ENCODE data around the gene COPZ1. TPM values are rescaled to one million over a fixed set of nuclear protein-coding genes. Genes with fewer than 3 reads are reported as not detected.
"Not testable (repeated sequence)": the region's sequence is repeated elsewhere in the genome, so short reads cannot be mapped to it uniquely, and the experiment has no call there.

The COPZ1 gene
- total and polyA plus RNA-seq, 10 donors, result 55.4 to 99.1 (median 80.5) TPM

- 89 to 95% (median 91%) methylated on average over 5 of the region's 5 CpGs for WGBS, 5 donors
- H3K27ac ChIP-seq, result no peak overlapping the region
- TF ChIP-seq POLR2AphosphoS5 (IDR thresholded peaks at IDR 0.05) (no peak), POLR2A (IDR thresholded peaks at IDR 0.05) (no peak)
- TF ChIP-seq, protein P1, sequence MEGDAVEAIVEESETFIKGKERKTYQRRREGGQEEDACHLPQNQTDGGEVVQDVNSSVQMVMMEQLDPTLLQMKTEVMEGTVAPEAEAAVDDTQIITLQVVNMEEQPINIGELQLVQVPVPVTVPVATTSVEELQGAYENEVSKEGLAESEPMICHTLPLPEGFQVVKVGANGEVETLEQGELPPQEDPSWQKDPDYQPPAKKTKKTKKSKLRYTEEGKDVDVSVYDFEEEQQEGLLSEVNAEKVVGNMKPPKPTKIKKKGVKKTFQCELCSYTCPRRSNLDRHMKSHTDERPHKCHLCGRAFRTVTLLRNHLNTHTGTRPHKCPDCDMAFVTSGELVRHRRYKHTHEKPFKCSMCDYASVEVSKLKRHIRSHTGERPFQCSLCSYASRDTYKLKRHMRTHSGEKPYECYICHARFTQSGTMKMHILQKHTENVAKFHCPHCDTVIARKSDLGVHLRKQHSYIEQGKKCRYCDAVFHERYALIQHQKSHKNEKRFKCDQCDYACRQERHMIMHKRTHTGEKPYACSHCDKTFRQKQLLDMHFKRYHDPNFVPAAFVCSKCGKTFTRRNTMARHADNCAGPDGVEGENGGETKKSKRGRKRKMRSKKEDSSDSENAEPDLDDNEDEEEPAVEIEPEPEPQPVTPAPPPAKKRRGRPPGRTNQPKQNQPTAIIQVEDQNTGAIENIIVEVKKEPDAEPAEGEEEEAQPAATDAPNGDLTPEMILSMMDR (IDR thresholded peaks at IDR 0.05 in 8 of 11, conservative IDR thresholded peaks at IDR 0.05 in 3 of 11), result no peak
- DNase-seq, result no peak
- H3K27me3 ChIP-seq (replicated peaks in 1 of 7), result no peaks in the 10 kb centered on the region
- no peaks in the 10 kb centered on the region for H3K36me3 ChIP-seq
- H3K4me3 ChIP-seq, result no peak overlapping the region
- no peaks in the 10 kb centered on the region for H3K9me3 ChIP-seq
- H3K4me1 ChIP-seq, result peaks cover 9 to 30% (median 17%) of the 10 kb centered on the region in 6 donors
- intact Hi-C loops (cut with DNase I; ENCODE audit: low total_unique reads), result no loop called here
These were observed 3.6 kb upstream of the COPZ1 start for GRCh38 chr12:54321363-54321762.

DNA sequence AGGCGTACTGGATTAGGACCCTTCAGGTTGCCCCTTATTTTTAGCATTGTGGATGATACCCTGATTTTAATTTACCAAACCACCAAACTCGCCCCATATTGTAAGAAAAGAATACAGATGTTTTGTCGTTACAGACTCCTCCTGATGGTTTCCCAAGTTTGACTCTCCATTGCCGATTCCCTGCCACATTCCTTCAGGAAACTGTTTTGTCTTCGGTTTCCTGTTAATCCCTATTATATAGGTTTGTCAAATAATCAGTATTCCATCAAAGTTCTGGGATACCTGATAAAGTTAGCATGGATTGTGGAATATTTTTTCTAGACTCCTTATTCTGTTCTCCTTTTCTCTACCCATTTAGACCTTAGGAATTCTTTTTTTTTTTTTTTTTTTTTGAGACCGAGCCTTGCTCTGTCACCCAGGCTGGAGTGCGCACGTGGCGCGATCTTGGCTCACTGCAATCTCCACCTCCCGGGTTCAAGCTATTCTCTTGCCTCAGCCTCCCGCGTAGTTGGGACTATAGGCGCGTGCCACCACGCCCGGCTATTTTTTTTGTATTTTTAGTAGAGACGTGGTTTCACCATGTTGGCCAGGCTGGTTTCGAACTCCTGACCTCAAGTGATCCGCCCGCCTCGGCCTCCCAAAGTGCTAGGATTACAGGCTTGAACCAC is 645 bp downstream of the COPZ1 start:
- H3K27me3 ChIP-seq (replicated peaks in 1 of 7); intact Hi-C loops (cut with DNase I; ENCODE audit: low total_unique reads); H3K9me3 ChIP-seq; DNase-seq: not testable (repeated sequence)
- WGBS, 5 donors, result 54 to 61% (median 55%) methylated on average over 22 of the region's 22 CpGs
- H3K4me3 ChIP-seq, result peak overlapping the region; percentile 61 to 87 (median 74)
- H3K4me1 ChIP-seq, result peaks cover 23 to 71% (median 52%) of the 10 kb centered on the region in 6 donors
- H3K36me3 ChIP-seq, result peaks cover 0 to 19% (median 7%) of the 10 kb centered on the region in 6 donors
- peak overlapping the region; percentile 82 to 92 (median 86) for H3K27ac ChIP-seq

GRCh38 chr12:54328595-54329337 is 3.8 kb downstream of the COPZ1 start:
- Histone ChIP-seq H3K36me3 (peaks cover 0 to 30% (median 7%) of the 10 kb centered on the region in 6 donors), H3K27ac (peak overlapping the region in 3 of 8 donors; percentile 36 to 66 (median 46))

GRCh38 chr12:54329759-54330158 is 4.8 kb downstream of the COPZ1 start:
- H3K4me1 ChIP-seq, result peaks cover 37 to 96% (median 68%) of the 10 kb centered on the region in 6 donors
- H3K27ac ChIP-seq, result peak overlapping the region in 3 of 8 donors; percentile 36 to 71 (median 66)

More at GRCh38 chr12:54328595-54329337, 3.8 kb downstream of the COPZ1 start:
- no peaks in the 10 kb centered on the region for H3K9me3 ChIP-seq
- 84 to 91% (median 87%) methylated on average over 6 of the region's 6 CpGs for WGBS, 5 donors
- H3K4me1 ChIP-seq, result peaks cover 37 to 94% (median 69%) of the 10 kb centered on the region in 6 donors
- no peak for DNase-seq
- H3K27me3 ChIP-seq (replicated peaks in 1 of 7), result no peaks in the 10 kb centered on the region
- H3K4me3 ChIP-seq, result no peak overlapping the region
- no peak for TF ChIP-seq POLR2AphosphoS5 (IDR thresholded peaks at IDR 0.05)
- TF ChIP-seq, protein P1 (IDR thresholded peaks at IDR 0.05 in 8 of 11, conservative IDR thresholded peaks at IDR 0.05 in 3 of 11), result no peak
- TF ChIP-seq POLR2A (IDR thresholded peaks at IDR 0.05), result no peak
- intact Hi-C loops (cut with DNase I; ENCODE audit: low total_unique reads), result no loop called here

More at GRCh38 chr12:54329759-54330158, 4.8 kb downstream of the COPZ1 start:
- WGBS, 5 donors, result 79 to 91% (median 86%) methylated on average over 5 of the region's 5 CpGs
- TF ChIP-seq POLR2AphosphoS5 (IDR thresholded peaks at IDR 0.05), result no peak
- TF ChIP-seq, protein P1 (IDR thresholded peaks at IDR 0.05 in 8 of 11, conservative IDR thresholded peaks at IDR 0.05 in 3 of 11), result no peak
- no peak for TF ChIP-seq POLR2A (IDR thresholded peaks at IDR 0.05)
- Histone ChIP-seq H3K9me3 (no peaks in the 10 kb centered on the region), H3K4me3 (no peak overlapping the region), H3K36me3 (peaks cover 0 to 32% (median 7%) of the 10 kb centered on the region in 6 donors), H3K27me3 (replicated peaks in 1 of 7) (no peaks in the 10 kb centered on the region)
- no peak for DNase-seq
- intact Hi-C loops (cut with DNase I; ENCODE audit: low total_unique reads), result no loop called here
